Keratinocyte (primary cell): ENCODE measurements around the gene C1orf50. TPM values are rescaled to one million over a fixed set of nuclear protein-coding genes. Genes with fewer than 3 reads are reported as not detected.

Experiments used
- DNase-seq: peaks from one replicate; pipeline ENCODE4 v3.0.0-alpha.2; 2011; ENCODE audit warnings: low read depth, missing footprints, low spot score
- FAIRE-seq: peaks from 2 replicates; lab custom pipeline; 2011; peaks lifted over from hg19 to GRCh38; lab: Jason Lieb, UNC
- H2AFZ ChIP-seq: 2 replicates; pipeline ENCODE4 v1.6.0; 2012; ENCODE audit warnings: low read length, control low read depth, inconsistent platforms; ENCODE audit not compliant: control insufficient read depth
- H3K27ac ChIP-seq: 2 replicates; pipeline ENCODE4 v1.5.1; 2011; ENCODE audit warnings: low read length; ENCODE audit not compliant: control insufficient read depth, insufficient read depth
- H3K27me3 ChIP-seq: 3 replicates; pipeline ENCODE4 v1.6.0; 2011; ENCODE audit warnings: low read length; ENCODE audit not compliant: control insufficient read depth, insufficient read depth; ENCODE audit errors: extremely low read depth
- H3K36me3 ChIP-seq, 2 experiments: 2 replicates in 1 of 2; 3 replicates in 1 of 2; pipeline ENCODE4 v1.5.1; 2011; ENCODE audit warnings: low read length in 2 of 2, mild to moderate bottlenecking in 1 of 2; ENCODE audit not compliant: control insufficient read depth in 2 of 2, insufficient read depth in 2 of 2; ENCODE audit errors: extremely low read depth in 1 of 2
- H3K4me1 ChIP-seq: 3 replicates; pipeline ENCODE4 v1.5.1; 2011; ENCODE audit warnings: low read length; ENCODE audit not compliant: control insufficient read depth, insufficient read depth; ENCODE audit errors: extremely low read depth
- H3K4me2 ChIP-seq: 3 replicates; pipeline ENCODE4 v1.6.0; 2011; ENCODE audit warnings: low read depth, low read length; ENCODE audit not compliant: control insufficient read depth, insufficient read depth; ENCODE audit errors: extremely low read depth
- H3K4me3 ChIP-seq, 3 experiments: fragments of 200-600 bp in 1 of 3; sonication (generic) in 1 of 3; 2 replicates in 2 of 3; 3 replicates in 1 of 3; pipeline ENCODE4 v1.5.1; 2011 to 2016; ENCODE audit warnings: low read length in 3 of 3, mild to moderate bottlenecking in 3 of 3, control low read depth in 2 of 3, inconsistent platforms in 1 of 3, low read depth in 1 of 3, mixed read lengths in 1 of 3, mixed run types in 1 of 3, moderate library complexity in 1 of 3; ENCODE audit not compliant: control insufficient read depth in 2 of 3, insufficient read depth in 2 of 3; ENCODE audit errors: extremely low read depth in 1 of 3
- H3K79me2 ChIP-seq: 2 replicates; pipeline ENCODE4 v1.6.0; 2012; ENCODE audit warnings: low read length; ENCODE audit not compliant: control insufficient read depth, insufficient read depth
- H3K9ac ChIP-seq: 3 replicates; pipeline ENCODE4 v1.6.0; 2011; ENCODE audit warnings: low read length; ENCODE audit not compliant: control insufficient read depth, insufficient read depth; ENCODE audit errors: extremely low read depth
- H3K9me1 ChIP-seq: 3 replicates; pipeline ENCODE4 v1.6.0; 2011; ENCODE audit warnings: low read length; ENCODE audit not compliant: control insufficient read depth, insufficient read depth; ENCODE audit errors: extremely low read depth
- H3K9me3 ChIP-seq: 2 replicates; pipeline ENCODE4 v1.5.1; 2012; ENCODE audit warnings: low read depth, low read length; ENCODE audit not compliant: control insufficient read depth
- H4K20me1 ChIP-seq: 3 replicates; pipeline ENCODE4 v1.6.0; 2011; ENCODE audit warnings: low read length; ENCODE audit not compliant: control insufficient read depth, insufficient read depth; ENCODE audit errors: extremely low read depth
- EZH2 ChIP-seq: IDR thresholded peaks from one replicate; pipeline ENCODE4 v1.6.1; 2012; ENCODE audit warnings: inconsistent platforms, mild to moderate bottlenecking, low read length, moderate library complexity
- dilution Hi-C: fragments of 300-500 bp; cut with MboI; formaldehyde crosslinking; loops from one replicate; pipeline ENCODE4 v1.7.0; 2020; ENCODE audit warnings: low sequenced_read_pairs; ENCODE audit not compliant: extremely low pct_ligation_motif_present
- polyA plus RNA-seq, 5 experiments: library from polyadenylated mRNA; depleted of rRNA in 3 of 5; stranded (reverse) in 3 of 5; stranded (forward) in 1 of 5; unstranded in 1 of 5; fragments of >200 nt; gene quantifications; 1 replicate in 1 of 5; 2 replicates in 3 of 5; 3 replicates in 1 of 5; pipeline versions ENCODE4 v1.2.1 to v1.2.3, GENCODE V29; 2011 to 2012; ENCODE audit warnings: missing spikeins in 2 of 5, low read depth in 1 of 5, low replicate concordance in 1 of 5
- TF ChIP-seq, protein P1 (sequence below), 3 experiments: IDR thresholded peaks in 1 of 3; conservative IDR thresholded peaks in 1 of 3; optimal IDR thresholded peaks in 1 of 3; 2 replicates in 2 of 3; 3 replicates in 1 of 3; pipeline versions ENCODE3 to v1.5.1; 2011; ENCODE audit warnings: low read length in 3 of 3, mild to moderate bottlenecking in 3 of 3, moderate library complexity in 2 of 3, control low read depth in 1 of 3, inconsistent platforms in 1 of 3; ENCODE audit not compliant: insufficient read depth in 2 of 3; ENCODE audit errors: extremely low read depth in 1 of 3

The C1orf50 gene
- polyA plus RNA-seq, 1 donor (not counting 4 experiments of a cell fraction or from before 2014, with no cell fraction given), result 9.6 TPM

DNA sequence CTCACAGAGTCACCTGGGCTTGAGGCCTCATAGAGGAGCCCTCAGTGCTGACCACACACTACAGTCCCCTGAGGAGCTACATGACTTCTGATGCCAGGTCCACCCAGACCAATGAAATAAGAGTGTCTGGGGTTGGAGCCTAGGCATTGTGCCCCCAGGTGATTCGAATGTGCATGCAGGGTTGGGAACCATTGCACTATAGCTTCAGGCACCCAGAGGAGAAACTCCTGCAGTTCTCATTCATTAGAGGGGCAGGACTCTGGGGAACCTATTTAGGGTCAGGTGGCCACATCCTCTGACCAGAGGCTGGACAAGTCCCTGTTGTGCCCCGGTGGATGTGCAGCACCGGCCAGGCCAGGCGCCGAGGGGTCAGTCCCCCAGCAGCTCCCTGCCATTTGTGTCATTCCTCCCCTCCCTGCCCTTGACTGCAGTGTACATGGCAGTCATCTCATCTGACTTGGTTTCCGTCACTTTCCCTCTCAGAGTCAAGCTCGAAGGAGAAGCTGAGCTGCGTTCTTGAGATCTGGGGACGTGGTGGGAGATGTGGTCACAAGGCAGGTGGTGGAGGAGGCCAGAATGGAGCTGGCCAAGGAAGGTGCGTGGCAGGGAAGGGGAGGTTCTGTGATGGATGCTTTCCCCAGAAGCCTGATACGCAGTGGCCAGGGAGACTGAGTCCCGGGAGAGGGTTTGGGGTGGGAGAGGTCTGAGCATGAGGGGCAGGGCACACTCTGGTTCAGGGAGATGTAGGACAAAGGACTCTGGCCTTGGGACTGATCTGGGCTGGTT, 33.4 kb upstream of the C1orf50 start:
- Histone ChIP-seq H3K4me2 (no peak overlapping the region), H3K27me3 (no peaks in the 10 kb centered on the region), H3K9me3 (no peaks in the 10 kb centered on the region), H3K9me1 (no peaks in the 10 kb centered on the region), H3K36me3 (no peaks in the 10 kb centered on the region), H3K4me3 (no peak overlapping the region), H3K4me1 (peaks cover 27% of the 10 kb centered on the region), H3K9ac (no peak overlapping the region), H4K20me1 (no peaks in the 10 kb centered on the region), H3K79me2 (no peaks in the 10 kb centered on the region), H3K27ac (no peak overlapping the region), H2AFZ (no peak overlapping the region)
- DNase-seq, result no peak
- FAIRE-seq, result no peak
- dilution Hi-C loops, result no loop called here
- TF ChIP-seq, protein P1, sequence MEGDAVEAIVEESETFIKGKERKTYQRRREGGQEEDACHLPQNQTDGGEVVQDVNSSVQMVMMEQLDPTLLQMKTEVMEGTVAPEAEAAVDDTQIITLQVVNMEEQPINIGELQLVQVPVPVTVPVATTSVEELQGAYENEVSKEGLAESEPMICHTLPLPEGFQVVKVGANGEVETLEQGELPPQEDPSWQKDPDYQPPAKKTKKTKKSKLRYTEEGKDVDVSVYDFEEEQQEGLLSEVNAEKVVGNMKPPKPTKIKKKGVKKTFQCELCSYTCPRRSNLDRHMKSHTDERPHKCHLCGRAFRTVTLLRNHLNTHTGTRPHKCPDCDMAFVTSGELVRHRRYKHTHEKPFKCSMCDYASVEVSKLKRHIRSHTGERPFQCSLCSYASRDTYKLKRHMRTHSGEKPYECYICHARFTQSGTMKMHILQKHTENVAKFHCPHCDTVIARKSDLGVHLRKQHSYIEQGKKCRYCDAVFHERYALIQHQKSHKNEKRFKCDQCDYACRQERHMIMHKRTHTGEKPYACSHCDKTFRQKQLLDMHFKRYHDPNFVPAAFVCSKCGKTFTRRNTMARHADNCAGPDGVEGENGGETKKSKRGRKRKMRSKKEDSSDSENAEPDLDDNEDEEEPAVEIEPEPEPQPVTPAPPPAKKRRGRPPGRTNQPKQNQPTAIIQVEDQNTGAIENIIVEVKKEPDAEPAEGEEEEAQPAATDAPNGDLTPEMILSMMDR (optimal IDR thresholded peaks at IDR 0.05 in 1 of 3, IDR thresholded peaks at IDR 0.05 in 1 of 3, conservative IDR thresholded peaks at IDR 0.05 in 1 of 3; ENCODE audit: extremely low read depth in 1 of 3, insufficient read depth in 2 of 3, low read length in 3 of 3), result no peak
- TF ChIP-seq EZH2, result no peak

DNA sequence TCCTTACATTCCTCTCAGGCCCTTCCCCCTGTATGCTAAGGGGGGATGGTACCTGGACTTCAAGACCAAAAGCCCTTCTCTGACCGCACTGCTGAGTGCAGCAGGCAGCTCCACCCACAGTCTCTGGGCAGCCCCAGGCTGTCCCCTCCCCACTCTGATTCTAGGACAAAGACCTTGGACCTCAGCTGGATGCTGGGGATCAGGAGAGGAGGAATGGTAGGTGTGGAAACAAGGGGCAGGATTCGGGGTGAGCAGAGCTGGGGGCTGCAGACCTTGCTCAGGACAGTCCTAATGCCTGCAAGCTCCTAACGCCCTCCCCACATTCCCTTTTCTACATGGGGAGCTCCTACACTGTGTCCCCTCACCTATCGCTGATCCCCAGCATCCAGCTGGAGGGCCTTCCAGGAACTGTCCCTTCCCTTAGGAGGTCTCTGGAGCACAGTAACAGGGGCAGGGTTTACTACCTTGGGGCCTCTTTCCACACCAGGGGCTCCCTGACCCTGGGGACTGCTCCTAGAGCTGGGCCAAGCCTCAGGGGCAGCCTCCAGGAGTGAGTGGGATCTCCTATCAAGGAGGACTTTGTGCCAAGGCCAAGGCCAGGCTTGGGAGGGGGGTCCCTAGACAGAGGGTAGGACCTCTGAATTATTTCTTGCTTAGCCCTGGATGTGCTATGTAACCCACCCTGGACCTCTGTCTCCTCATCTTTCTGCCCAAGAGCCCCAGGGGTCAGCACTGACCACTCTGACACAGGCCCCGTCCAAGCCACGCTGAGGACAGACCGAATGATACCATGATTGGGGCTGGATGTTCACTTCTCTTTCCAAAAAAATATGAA, 32.6 kb upstream of the C1orf50 start:
- dilution Hi-C loops, result no loop called here
- H3K4me3 ChIP-seq, result no peak overlapping the region
- TF ChIP-seq, protein P1 (optimal IDR thresholded peaks at IDR 0.05 in 1 of 3, IDR thresholded peaks at IDR 0.05 in 1 of 3, conservative IDR thresholded peaks at IDR 0.05 in 1 of 3; ENCODE audit: extremely low read depth in 1 of 3, insufficient read depth in 2 of 3, low read length in 3 of 3), result no peak
- TF ChIP-seq EZH2, result no peak
- no peaks in the 10 kb centered on the region for H3K79me2 ChIP-seq
- H3K4me1 ChIP-seq, result peaks cover 27% of the 10 kb centered on the region
- no peak overlapping the region for H3K4me2 ChIP-seq
- H3K9ac ChIP-seq, result no peak overlapping the region
- no peaks in the 10 kb centered on the region for H3K9me1 ChIP-seq
- DNase-seq, result no peak
- no peaks in the 10 kb centered on the region for H3K9me3 ChIP-seq
- no peaks in the 10 kb centered on the region for H4K20me1 ChIP-seq
- no peak for FAIRE-seq
- no peaks in the 10 kb centered on the region for H3K36me3 ChIP-seq
- H2AFZ ChIP-seq, result no peak overlapping the region
- no peak overlapping the region for H3K27ac ChIP-seq
- no peaks in the 10 kb centered on the region for H3K27me3 ChIP-seq
